B cell (primary cell): ENCODE measurements around the gene RGS7. TPM values are rescaled to one million over a fixed set of nuclear protein-coding genes. Genes with fewer than 3 reads are reported as not detected.

Experiments used
- ATAC-seq: fragments of 200-7000 bp; cut with Tn5 transposase; one replicate; pipeline ENCODE4 v1.10.0; 2021; ENCODE audit warnings: low read depth, mild to moderate bottlenecking, moderate number of reproducible peaks, moderate library complexity
- CTCF ChIA-PET: fragments of 350-600 bp; sonication (Branson Sonifier 250); formaldehyde crosslinking; loops from one replicate; lab custom pipeline; 2021; ENCODE audit warnings: antibody characterized with exemption, inconsistent platforms; lab: Charles Lee
- POLR2A ChIA-PET: fragments of 350-600 bp; sonication (Branson Sonifier 250); formaldehyde crosslinking; loops from one replicate; lab custom pipeline; 2021; ENCODE audit warnings: antibody characterized with exemption; lab: Charles Lee
- DNase-seq: peaks from one replicate; pipeline ENCODE4 v3.0.0; 2013
- H2AFZ ChIP-seq: 2 replicates; pipeline ENCODE4 v1.6.1; 2012; ENCODE audit warnings: mild to moderate bottlenecking, low read depth, low read length; ENCODE audit not compliant: insufficient read depth, poor library complexity, severe bottlenecking
- H3K27ac ChIP-seq, 2 donors: 1 replicate in 1 of 2; 2 replicates in 1 of 2; pipeline ENCODE4 v1.5.1; 2012 to 2013; ENCODE audit warnings: low read length in 2 of 2, mild to moderate bottlenecking in 2 of 2, moderate library complexity in 1 of 2
- H3K27me3 ChIP-seq, 4 experiments: fragments of 200-600 bp in 1 of 4; sonication (generic) in 1 of 4; replicated peaks in 1 of 4; 1 replicate in 2 of 4; 2 replicates in 2 of 4; pipeline versions ENCODE4 v1.6.1 to v1.7.0; 2013 to 2016; ENCODE audit warnings: low read length in 3 of 4, mild to moderate bottlenecking in 2 of 4, mixed read lengths in 1 of 4, moderate library complexity in 1 of 4; ENCODE audit not compliant: insufficient read depth in 4 of 4, control insufficient read depth in 3 of 4; ENCODE audit errors: control extremely low read depth in 1 of 4
- H3K36me3 ChIP-seq, 2 experiments: replicated peaks in 1 of 2; 1 replicate in 1 of 2; 2 replicates in 1 of 2; pipeline versions ENCODE4 v1.6.1 to v1.7.1; 2013; ENCODE audit warnings: low read length in 1 of 2; ENCODE audit not compliant: insufficient read depth in 2 of 2, control insufficient read depth in 1 of 2; ENCODE audit errors: control extremely low read depth in 1 of 2, extremely low read depth in 1 of 2
- H3K4me1 ChIP-seq, 2 donors: fragments of 200-600 bp in 1 of 2; sonication (generic) in 1 of 2; 1 replicate in 1 of 2; 2 replicates in 1 of 2; pipeline versions ENCODE4 v1.5.1 to v1.6.1; 2013 to 2017; ENCODE audit warnings: low read length in 2 of 2; ENCODE audit not compliant: control insufficient read depth in 2 of 2, insufficient read depth in 2 of 2
- H3K4me2 ChIP-seq: replicated peaks from 2 replicates; pipeline ENCODE3; 2012; ENCODE audit warnings: mild to moderate bottlenecking, low read depth, low read length; ENCODE audit not compliant: poor library complexity, severe bottlenecking
- H3K4me3 ChIP-seq, 5 experiments: fragments of 200-600 bp in 1 of 5; sonication (generic) in 1 of 5; 1 replicate in 3 of 5; 2 replicates in 2 of 5; pipeline versions ENCODE4 v1.5.1 to v1.7.0; 2011 to 2016; ENCODE audit warnings: low read length in 4 of 5, mild to moderate bottlenecking in 4 of 5, low read depth in 2 of 5, control low read depth in 1 of 5, moderate library complexity in 1 of 5; ENCODE audit not compliant: insufficient read depth in 1 of 5; ENCODE audit errors: control extremely low read depth in 1 of 5, extremely low read depth in 1 of 5
- H3K79me2 ChIP-seq: fragments of 200-600 bp; sonication (generic); one replicate; pipeline ENCODE4 v1.6.0; 2016; ENCODE audit warnings: low read length; ENCODE audit not compliant: control insufficient read depth, insufficient read depth
- H3K9ac ChIP-seq: fragments of 200-600 bp; sonication (generic); 2 replicates; pipeline ENCODE4 v1.6.1; 2017; ENCODE audit warnings: mild to moderate bottlenecking, low read length, moderate library complexity
- H3K9me3 ChIP-seq, 3 donors: one replicate each; pipeline versions ENCODE4 v1.6.1 to v1.7.1; 2013; ENCODE audit warnings: low read length in 2 of 3; ENCODE audit not compliant: control insufficient read depth in 2 of 3, insufficient read depth in 1 of 3; ENCODE audit errors: control extremely low read depth in 1 of 3
- H4K20me1 ChIP-seq: 2 replicates; pipeline ENCODE4 v1.6.0; 2012; ENCODE audit warnings: mild to moderate bottlenecking, low read length; ENCODE audit not compliant: insufficient read depth, control insufficient read depth, poor library complexity, severe bottlenecking
- H3K27ac Mint-ChIP-seq: one replicate; pipeline ENCODE4 v1.8.0; 2021; ENCODE audit warnings: mixed read lengths
- H3K27me3 Mint-ChIP-seq: one replicate; pipeline ENCODE4 v1.8.0; 2021; ENCODE audit warnings: mixed read lengths
- H3K4me1 Mint-ChIP-seq: one replicate; pipeline ENCODE4 v1.8.0; 2021; ENCODE audit warnings: mixed read lengths
- H3K4me3 Mint-ChIP-seq: one replicate; pipeline ENCODE4 v1.8.0; 2021; ENCODE audit warnings: mixed read lengths
- H3K9me3 Mint-ChIP-seq: one replicate; pipeline ENCODE4 v1.8.0; 2022; ENCODE audit warnings: mixed read lengths; ENCODE audit not compliant: insufficient read depth
- CTCF ChIP-seq: fragments of 200-600 bp; IDR thresholded peaks from one replicate; pipeline ENCODE4 v1.8.0; 2022; ENCODE audit warnings: antibody characterized with exemption, mild to moderate bottlenecking
- EZH2 ChIP-seq: IDR thresholded peaks from 2 replicates; pipeline ENCODE4 v1.6.1; 2012; ENCODE audit warnings: borderline replicate concordance, low read depth, mild to moderate bottlenecking, moderate library complexity, low read length; ENCODE audit not compliant: insufficient read depth, poor library complexity, severe bottlenecking
- WGBS: methylation state at CpG from one replicate; pipeline ENCODE4 v1.1.5; 2013; ENCODE audit warnings: missing lambda C conversion rate; ENCODE audit not compliant: insufficient coverage; 5-methylcytosine and 5-hydroxymethylcytosine counted together
- intact Hi-C: fragments of 100-400 bp; cut with micrococcal nuclease; formaldehyde crosslinking; loops from one replicate; pipeline ENCODE4 v1.10.0; 2022
- polyA plus RNA-seq: library from polyadenylated mRNA; depleted of rRNA; stranded (reverse); fragments of >200 nt; gene quantifications from 2 replicates; pipeline ENCODE4 v1.2.3, GENCODE V29; 2012
- total RNA-seq, 2 donors: library from RNA; stranded (reverse); fragments of 120-200 nt in 1 of 2; gene quantifications; 1 replicate in 1 of 2; 2 replicates in 1 of 2; pipeline versions ENCODE4 v1.2.3 to v1.2.4, GENCODE V29; 2013 to 2022

Gene RGS7
- total and polyA plus RNA-seq, 2 donors (not counting 1 experiment from before 2014, with no cell fraction given), result 0.15 to 1.8 TPM

DNA sequence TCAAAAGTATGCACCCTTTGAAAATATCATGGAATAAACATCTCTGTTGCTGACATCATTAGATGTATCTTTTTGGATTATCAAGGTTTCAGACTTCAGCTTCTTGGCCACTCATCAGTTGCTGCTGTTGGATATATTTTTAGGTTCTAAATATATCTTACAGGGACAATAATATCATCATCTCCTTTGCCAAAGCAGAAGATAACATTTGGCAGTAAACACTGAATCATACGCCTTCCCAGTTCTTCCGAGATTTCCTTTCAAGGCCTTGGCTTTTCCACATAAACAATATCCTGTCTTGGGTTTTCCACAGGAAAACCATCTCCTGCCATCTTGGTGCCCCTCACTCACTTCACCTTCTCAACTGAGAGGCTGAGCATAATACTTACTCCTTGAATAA is 39.3 kb downstream of the RGS7 start:
- Histone ChIP-seq H3K4me2 (no peak overlapping the region), H4K20me1 (no peaks in the 10 kb centered on the region), H3K27ac (no peak overlapping the region), H3K4me1 (no peaks in the 10 kb centered on the region), H2AFZ (no peak overlapping the region), H3K9ac (no peak overlapping the region), H3K79me2 (no peaks in the 10 kb centered on the region), H3K4me3 (no peak overlapping the region), H3K36me3 (no peaks in the 10 kb centered on the region), H3K27me3 (no peaks in the 10 kb centered on the region), H3K9me3 (no peaks in the 10 kb centered on the region)
- intact Hi-C loops, result no loop called here
- 93% methylated on average over 2 of the region's 2 CpGs for WGBS
- CTCF ChIA-PET, result no interaction called here
- H3K4me1 Mint-ChIP-seq, result no peaks in the 10 kb centered on the region
- H3K9me3 Mint-ChIP-seq, result no peaks in the 10 kb centered on the region
- ATAC-seq (no peak), DNase-seq (no peak)
- no peak overlapping the region for H3K27ac Mint-ChIP-seq
- H3K4me3 Mint-ChIP-seq, result no peak overlapping the region
- H3K27me3 Mint-ChIP-seq, result peaks cover 7% of the 10 kb centered on the region
- POLR2A ChIA-PET, result no interaction called here
- TF ChIP-seq EZH2, result no peak
- no peak for TF ChIP-seq CTCF

- no peaks in the 10 kb centered on the region for H3K27me3 ChIP-seq
- H3K4me3 ChIP-seq, result no peak overlapping the region
- H3K9ac ChIP-seq, result no peak overlapping the region
- H3K27ac ChIP-seq, result no peak overlapping the region
- no peaks in the 10 kb centered on the region for H3K9me3 ChIP-seq
- no peak overlapping the region for H3K4me2 ChIP-seq
- intact Hi-C loops, result no loop called here
- H3K27me3 Mint-ChIP-seq, result peaks cover 3% of the 10 kb centered on the region
- no peaks in the 10 kb centered on the region for H3K36me3 ChIP-seq
- no peaks in the 10 kb centered on the region for H3K79me2 ChIP-seq
- no peaks in the 10 kb centered on the region for H4K20me1 ChIP-seq
- POLR2A ChIA-PET, result no interaction called here
- H3K4me3 Mint-ChIP-seq, result no peak overlapping the region
- H3K9me3 Mint-ChIP-seq, result no peaks in the 10 kb centered on the region
- CTCF ChIA-PET, result no interaction called here
- DNase-seq (no peak), ATAC-seq (no peak)
- H2AFZ ChIP-seq, result no peak overlapping the region
- no peak overlapping the region for H3K27ac Mint-ChIP-seq
- TF ChIP-seq EZH2 (no peak), CTCF (no peak)
- H3K4me1 Mint-ChIP-seq, result no peaks in the 10 kb centered on the region
- WGBS, result no CpG with 5 or more reads among the region's 3 CpGs
- H3K4me1 ChIP-seq, result no peaks in the 10 kb centered on the region
These were observed 40.6 kb downstream of the RGS7 start for GRCh38 chr1:241316372-241316771.
